ENCODE measurements around the gene FILIP1L. TPM values are rescaled to one million over a fixed set of nuclear protein-coding genes. Genes with fewer than 3 reads are reported as not detected.

The FILIP1L gene
- total RNA-seq, 1 experiment from 2014 or later = 0.17 TPM

DNA sequence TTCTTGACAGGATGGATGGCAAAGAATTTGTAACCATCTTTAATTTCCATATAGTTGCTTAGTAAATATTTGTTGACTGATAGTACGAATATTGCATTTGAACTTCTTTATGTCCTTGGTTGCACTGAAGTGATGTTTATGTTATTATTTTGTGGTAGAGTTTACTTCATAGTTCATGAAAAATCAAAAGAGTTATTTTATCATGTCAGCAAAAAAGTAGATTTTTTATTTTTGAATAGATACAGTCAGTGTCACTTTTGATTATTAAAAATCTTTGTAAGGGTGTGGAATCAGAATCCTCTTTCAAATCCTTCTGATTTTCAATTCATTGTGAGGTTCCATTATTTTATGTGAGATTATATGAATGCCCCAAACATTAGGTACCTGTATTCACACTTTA, 35.0 kb downstream of the FILIP1L start:
- ATAC-seq = no peak
- H3K9ac ChIP-seq (ENCODE audit: low read length) = no peak overlapping the region
- H3K36me3 ChIP-seq (ENCODE audit: control insufficient read depth in 1 of 2, insufficient read depth in 2 of 2, low read length in 2 of 2) = no peaks in the 10 kb centered on the region
- H2AFZ ChIP-seq (ENCODE audit: low read depth, low read length, poor library complexity, severe bottlenecking) = no peak overlapping the region
- ChIA-PET CTCF (no interaction called here), POLR2A (no interaction called here), RAD21 (ENCODE audit: low non-redundant PET in 1 of 2, low total read pairs in 2 of 2, uncharacterized antibody in 2 of 2, unreplicated experiment in 2 of 2) (no interaction called here)
- no peaks in the 10 kb centered on the region for H3K4me1 ChIP-seq (ENCODE audit: control insufficient read depth in 1 of 2, insufficient read depth in 2 of 2, low read length in 2 of 2)
- intact Hi-C loops (cut with micrococcal nuclease) = no loop called here
- no peaks in the 10 kb centered on the region for H3K9me3 ChIP-seq (ENCODE audit: control insufficient read depth in 1 of 2, insufficient read depth in 1 of 2, low read depth in 1 of 2, low read length in 2 of 2)
- BruUV-seq (replicated peaks) = no TSS peak
- no peak overlapping the region for H3K27ac ChIP-seq (ENCODE audit: low read depth, low read length)
- no peak for DNase-seq (ENCODE audit: low read depth, low spot score)
- no peaks in the 10 kb centered on the region for H3K79me2 ChIP-seq (ENCODE audit: insufficient read depth, low read length)
- H3K27me3 ChIP-seq (ENCODE audit: insufficient read depth, low read length) = no peaks in the 10 kb centered on the region
- no peak overlapping the region for H3K4me2 ChIP-seq (ENCODE audit: low read length)
- H3K4me3 ChIP-seq (replicated peaks in 1 of 2; ENCODE audit: low read depth in 1 of 2, low read length in 2 of 2) = no peak overlapping the region
- TF ChIP-seq ELF1 (IDR thresholded peaks at IDR 0.05; ENCODE audit: borderline replicate concordance, low read depth) = no peak
- no peak for TF ChIP-seq POLR2AphosphoS5 (IDR thresholded peaks at IDR 0.05; ENCODE audit: low read depth, low read length)
- no peak for TF ChIP-seq FOSL1 (IDR thresholded peaks at IDR 0.05; ENCODE audit: low read depth)
- no peak for TF ChIP-seq SIN3A (IDR thresholded peaks at IDR 0.05; ENCODE audit: low read depth)
- TF ChIP-seq SRF (IDR thresholded peaks at IDR 0.05; ENCODE audit: low read depth) = no peak
- TF ChIP-seq, protein P1, sequence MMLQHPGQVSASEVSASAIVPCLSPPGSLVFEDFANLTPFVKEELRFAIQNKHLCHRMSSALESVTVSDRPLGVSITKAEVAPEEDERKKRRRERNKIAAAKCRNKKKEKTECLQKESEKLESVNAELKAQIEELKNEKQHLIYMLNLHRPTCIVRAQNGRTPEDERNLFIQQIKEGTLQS (IDR thresholded peaks at IDR 0.05) = no peak
- H3K9me2 ChIP-seq (ENCODE audit: insufficient read depth) = no peaks in the 10 kb centered on the region
- H4K20me1 ChIP-seq (ENCODE audit: insufficient read depth) = no peaks in the 10 kb centered on the region

DNA sequence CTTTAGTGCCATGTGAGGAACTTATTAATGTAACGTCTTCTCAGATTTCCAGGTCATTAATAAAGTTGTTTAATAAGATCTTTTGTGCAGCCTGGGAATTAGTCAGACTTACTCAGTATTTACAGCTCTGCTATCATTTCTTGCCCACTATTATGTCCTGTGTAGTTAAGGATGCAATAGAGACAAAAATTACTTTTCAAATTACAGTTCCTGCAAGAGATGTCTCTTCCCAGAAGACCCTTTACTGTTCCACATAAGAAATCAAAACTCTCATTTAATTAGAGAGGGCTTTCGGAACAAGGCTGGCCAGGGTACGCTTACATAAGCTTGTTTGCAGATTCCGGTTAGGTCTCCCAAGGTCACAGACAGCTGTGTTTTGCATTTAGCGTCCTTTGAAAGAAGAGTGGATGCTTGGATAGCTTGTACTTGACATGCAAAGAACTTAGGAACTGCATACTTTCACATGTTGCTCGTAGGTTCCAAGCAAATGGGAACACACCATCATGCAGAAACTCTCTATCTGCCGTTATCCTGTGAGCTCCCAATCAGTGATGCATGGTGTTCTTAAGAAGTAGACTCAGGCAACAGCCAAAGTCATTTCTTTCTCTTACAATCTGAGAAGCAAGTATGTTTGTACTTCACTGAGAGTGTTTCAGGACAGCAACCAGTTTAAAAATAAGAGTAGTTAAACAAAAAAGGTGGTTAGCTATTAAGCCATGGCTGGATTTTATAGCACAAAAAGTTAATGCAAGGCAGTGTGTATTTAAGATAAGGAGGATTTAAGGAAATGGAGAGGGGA, 37.4 kb downstream of the FILIP1L start:
- Histone ChIP-seq H3K27ac (ENCODE audit: low read depth, low read length) (no peak overlapping the region), H2AFZ (ENCODE audit: low read depth, low read length, poor library complexity, severe bottlenecking) (no peak overlapping the region), H3K4me1 (ENCODE audit: control insufficient read depth in 1 of 2, insufficient read depth in 2 of 2, low read length in 2 of 2) (no peaks in the 10 kb centered on the region), H3K27me3 (ENCODE audit: insufficient read depth, low read length) (no peaks in the 10 kb centered on the region), H3K9ac (ENCODE audit: low read length) (no peak overlapping the region), H3K4me3 (replicated peaks in 1 of 2; ENCODE audit: low read depth in 1 of 2, low read length in 2 of 2) (no peak overlapping the region), H3K79me2 (ENCODE audit: insufficient read depth, low read length) (no peaks in the 10 kb centered on the region), H4K20me1 (ENCODE audit: insufficient read depth) (no peaks in the 10 kb centered on the region), H3K9me3 (ENCODE audit: control insufficient read depth in 1 of 2, insufficient read depth in 1 of 2, low read depth in 1 of 2, low read length in 2 of 2) (no peaks in the 10 kb centered on the region), H3K4me2 (ENCODE audit: low read length) (no peak overlapping the region), H3K36me3 (ENCODE audit: control insufficient read depth in 1 of 2, insufficient read depth in 2 of 2, low read length in 2 of 2) (no peaks in the 10 kb centered on the region), H3K9me2 (ENCODE audit: insufficient read depth) (no peaks in the 10 kb centered on the region)
- RAD21 ChIA-PET (ENCODE audit: low non-redundant PET in 1 of 2, low total read pairs in 2 of 2, uncharacterized antibody in 2 of 2, unreplicated experiment in 2 of 2) = no interaction called here
- BruUV-seq (replicated peaks) = no TSS peak
- POLR2A ChIA-PET = no interaction called here
- intact Hi-C loops (cut with micrococcal nuclease) = no loop called here
- no peak for ATAC-seq
- CTCF ChIA-PET = no interaction called here
- TF ChIP-seq, protein P2, sequence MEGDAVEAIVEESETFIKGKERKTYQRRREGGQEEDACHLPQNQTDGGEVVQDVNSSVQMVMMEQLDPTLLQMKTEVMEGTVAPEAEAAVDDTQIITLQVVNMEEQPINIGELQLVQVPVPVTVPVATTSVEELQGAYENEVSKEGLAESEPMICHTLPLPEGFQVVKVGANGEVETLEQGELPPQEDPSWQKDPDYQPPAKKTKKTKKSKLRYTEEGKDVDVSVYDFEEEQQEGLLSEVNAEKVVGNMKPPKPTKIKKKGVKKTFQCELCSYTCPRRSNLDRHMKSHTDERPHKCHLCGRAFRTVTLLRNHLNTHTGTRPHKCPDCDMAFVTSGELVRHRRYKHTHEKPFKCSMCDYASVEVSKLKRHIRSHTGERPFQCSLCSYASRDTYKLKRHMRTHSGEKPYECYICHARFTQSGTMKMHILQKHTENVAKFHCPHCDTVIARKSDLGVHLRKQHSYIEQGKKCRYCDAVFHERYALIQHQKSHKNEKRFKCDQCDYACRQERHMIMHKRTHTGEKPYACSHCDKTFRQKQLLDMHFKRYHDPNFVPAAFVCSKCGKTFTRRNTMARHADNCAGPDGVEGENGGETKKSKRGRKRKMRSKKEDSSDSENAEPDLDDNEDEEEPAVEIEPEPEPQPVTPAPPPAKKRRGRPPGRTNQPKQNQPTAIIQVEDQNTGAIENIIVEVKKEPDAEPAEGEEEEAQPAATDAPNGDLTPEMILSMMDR (IDR thresholded peaks at IDR 0.05 in 2 of 3, conservative IDR thresholded peaks at IDR 0.05 in 1 of 3; ENCODE audit: borderline replicate concordance in 1 of 3, insufficient read depth in 1 of 3, low read depth in 2 of 3, low read length in 2 of 3) = no peak
- TF ChIP-seq CEBPB (IDR thresholded peaks at IDR 0.05; ENCODE audit: low read depth) (no peak), RAD21 (IDR thresholded peaks at IDR 0.05; ENCODE audit: low read depth) (no peak)
- DNase-seq (ENCODE audit: low read depth, low spot score) = no peak

Measured in HCT116 (cell line).